DMS153 (cell line): ENCODE data around the gene REX1BD.
"Not testable (repeated sequence)": the region's sequence is repeated elsewhere in the genome, so short reads cannot be mapped to it uniquely, and the experiment has no call there.

ENCODE experiments used
- DNase-seq: peaks from one replicate; lab custom pipeline; 2025; lab: John Stamatoyannopoulos, UW

The REX1BD gene

DNA sequence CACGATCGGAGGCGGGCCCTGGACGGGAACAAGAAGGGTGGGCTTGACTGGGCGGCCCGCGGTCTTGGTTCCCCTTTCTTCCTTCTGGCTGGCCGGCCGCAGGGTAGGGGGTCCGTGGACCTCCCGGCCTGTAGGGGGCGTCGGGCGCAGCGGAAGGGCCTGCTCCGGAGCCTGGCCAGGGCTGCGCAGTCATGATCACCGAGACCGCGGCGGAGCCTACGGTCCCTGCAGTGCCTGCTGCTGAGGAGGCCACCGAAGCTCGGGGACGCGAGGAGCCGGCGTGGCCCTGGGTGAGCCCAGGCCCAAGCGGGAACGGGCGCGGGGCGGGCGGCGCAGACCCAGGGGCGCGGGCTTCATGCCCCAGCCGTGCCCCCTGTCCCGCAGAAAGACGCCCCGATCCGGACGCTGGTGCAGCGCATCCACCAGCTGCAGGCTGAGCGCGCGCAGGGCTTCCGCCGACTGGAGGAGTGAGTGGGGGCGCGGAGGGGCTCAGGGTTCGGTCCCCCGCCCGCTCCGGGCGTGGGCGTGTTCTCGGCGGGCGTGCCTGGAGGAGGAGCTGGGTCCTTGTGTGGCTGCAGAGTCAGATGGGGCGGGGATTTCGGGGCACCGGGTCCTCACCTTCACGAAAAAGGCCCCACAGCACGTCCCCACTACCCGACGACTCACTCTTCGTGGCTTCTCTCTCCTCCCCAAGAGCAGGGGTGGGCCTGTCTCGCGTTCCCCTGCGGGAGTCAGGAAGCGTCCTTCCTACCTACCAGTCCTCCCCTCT lies at the start of gene REX1BD:
Gene REX1BD, plus strand, starts transcription at position 188 of the 769 bp plus-strand sequence. Its CDS starts 4 bp downstream, at position 192.
- peak; percentile 20 for DNase-seq

DNA sequence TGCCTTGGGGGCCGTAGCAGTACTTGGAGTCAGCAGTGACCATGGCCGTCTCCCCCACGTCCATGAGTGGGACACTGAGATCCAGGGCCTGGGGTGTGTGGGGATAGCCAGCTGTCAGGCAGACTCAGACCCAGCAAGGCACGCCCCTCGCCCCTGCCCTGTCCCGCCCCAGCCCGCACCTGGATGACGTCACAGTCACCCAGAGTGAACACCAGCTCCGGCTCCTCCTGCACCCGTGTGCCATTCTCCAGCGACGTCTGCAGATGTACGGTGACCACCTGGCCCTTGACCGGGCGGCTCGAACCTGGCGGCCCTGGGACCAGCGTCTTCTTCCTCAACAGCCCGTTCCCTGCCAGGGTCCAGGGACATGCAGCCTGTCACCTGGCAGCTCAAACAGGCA lies 49.2 kb upstream of the REX1BD start:
- no peak for DNase-seq

DNA sequence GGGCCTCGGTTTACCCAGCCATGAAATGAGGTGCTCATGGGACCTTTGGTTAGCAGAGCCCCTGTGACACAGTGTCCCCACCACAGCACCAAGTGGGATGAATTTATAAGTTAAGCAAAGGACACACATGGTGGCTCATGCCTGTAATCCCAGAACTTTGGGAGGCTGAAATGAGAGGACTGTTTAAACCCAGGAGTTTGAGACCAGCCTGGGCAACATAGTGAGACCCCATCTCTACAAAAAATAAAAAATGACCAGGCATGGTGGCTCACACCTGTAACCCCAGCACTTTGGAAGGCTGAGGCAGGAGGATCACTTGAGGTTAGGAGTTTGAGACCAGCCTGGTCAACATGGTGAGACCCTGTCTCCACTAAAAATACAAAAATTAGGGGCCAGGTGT lies 48.4 kb upstream of the REX1BD start:
- not testable (repeated sequence) for DNase-seq

DNA sequence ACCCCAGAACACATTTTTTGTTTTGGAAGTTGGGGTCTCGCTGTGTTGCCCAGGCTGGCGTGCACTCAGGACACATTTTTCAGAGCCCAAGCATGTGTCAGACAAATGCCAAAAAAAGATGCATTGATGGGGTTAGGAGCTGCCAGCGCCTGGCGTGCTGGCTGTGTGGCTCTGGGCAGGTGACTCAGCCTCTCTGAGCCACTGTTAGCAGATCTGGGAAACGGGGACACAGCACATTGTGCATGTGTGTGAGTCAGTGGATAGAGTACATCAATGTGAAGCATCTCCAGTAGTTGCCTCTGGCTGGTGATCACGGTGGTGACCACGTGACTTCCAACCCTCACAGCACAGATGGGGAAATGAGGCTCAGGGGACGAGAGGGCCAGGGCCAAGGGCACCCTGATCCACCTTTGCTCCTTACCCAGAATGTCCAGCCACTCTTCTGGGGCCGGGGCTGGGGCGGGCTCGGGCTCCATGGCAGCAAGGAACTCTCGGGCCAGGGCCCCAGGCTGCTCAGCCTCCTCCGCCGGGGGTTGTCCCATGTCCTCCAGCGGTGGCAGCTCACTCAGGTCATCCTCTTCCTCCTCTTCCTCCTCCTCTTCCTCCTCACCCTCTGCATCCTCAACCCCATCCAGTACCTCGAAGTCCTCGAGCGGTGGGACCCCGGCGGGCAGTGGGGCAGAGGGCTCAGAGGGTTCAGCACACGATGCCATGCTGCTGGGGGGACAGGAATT lies 47.2 kb upstream of the REX1BD start:
- no peak for DNase-seq

DNA sequence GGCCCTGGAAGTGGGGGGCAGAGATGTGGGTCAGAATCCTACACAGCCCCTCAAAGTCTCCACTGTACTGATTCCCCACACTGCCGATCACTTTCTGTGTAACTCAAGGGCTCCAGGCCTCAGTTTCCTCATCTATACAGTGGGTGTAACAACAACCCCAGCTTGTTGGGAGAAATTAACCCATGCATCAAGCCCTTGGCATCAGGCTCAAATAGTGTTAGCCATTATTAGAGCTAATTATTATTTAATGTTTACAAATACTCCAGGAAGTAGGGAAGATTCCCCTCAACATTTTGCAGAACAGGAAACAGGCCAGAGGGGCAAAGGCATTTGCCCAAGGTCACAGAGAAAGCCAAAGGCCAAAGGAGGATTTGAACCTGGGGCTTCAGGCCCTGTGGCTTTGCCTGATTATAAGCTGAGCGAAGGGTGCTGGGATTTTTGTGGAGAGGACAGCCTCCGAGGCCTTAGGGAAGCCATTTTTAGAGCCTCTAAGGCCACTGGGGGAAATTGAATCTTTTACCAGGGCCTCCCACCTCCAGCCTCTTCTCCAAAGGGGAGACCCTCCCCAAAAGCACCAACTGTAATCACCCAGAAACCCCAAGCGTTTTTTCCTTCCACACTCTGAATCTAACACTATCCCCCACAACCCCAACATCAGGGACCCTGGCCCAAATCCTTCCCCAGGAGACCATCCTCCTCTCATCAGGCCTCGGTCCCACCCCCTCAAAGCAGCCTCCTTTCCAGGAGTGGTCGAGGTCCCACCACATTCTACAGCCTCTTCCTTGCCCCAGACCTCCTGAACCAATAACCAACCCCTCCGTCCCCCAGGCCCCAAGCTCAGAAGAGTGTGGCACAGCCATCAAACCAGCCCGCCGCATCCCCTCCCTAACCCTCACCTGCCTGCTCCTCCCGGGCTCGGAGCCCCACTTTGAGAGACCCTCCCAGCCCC lies 46.3 kb upstream of the REX1BD start:
- no peak for DNase-seq

DNA sequence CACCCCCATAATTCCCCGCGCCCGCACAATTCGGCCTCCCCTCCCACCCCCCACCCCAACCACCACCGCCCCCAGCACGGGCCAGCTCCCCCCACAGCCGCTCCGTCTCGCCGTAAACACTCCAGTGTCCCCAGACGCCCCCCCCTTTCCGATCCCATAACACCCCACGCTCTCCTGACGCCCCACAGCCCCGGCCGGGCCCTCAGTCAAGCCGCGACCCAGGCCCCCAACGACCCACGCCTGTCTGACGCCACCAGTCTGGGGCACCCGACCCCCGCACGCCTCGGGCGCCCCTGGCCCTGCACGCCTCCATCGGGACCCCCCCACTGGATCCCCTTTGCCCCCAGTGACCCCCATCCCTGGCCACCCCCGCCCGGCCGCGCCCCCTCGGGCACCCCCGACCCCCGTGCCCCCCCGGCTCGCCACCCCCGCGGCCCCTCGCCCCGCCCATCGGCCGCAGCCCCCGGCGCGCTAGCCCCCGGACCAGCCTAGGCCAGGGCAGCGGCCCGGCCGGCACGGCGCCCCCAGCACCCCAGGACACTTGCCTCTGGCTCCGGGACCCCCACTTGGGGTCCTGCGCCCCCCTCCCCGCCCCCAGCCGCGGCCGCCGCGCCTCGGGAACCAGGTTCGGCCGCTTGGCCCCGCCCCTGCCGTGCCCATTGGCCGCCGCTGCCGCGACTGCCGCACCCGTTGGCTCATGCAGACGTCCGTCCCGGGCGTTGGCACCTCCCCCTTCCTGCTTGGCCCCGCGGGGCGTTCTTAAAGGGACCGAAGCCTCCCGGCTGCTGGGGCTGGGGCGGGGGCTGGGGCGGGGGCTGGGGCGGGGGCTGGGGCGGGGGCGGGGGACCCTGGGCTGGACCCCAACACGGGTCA lies 45.4 kb upstream of the REX1BD start, which contains the start of gene FKBP8:
Gene FKBP8, minus strand, starts transcription at position 633 of the 873 bp plus-strand sequence. CDS start 1,603 bp downstream, outside the sequence.
- peak; percentile 62 for DNase-seq

DNA sequence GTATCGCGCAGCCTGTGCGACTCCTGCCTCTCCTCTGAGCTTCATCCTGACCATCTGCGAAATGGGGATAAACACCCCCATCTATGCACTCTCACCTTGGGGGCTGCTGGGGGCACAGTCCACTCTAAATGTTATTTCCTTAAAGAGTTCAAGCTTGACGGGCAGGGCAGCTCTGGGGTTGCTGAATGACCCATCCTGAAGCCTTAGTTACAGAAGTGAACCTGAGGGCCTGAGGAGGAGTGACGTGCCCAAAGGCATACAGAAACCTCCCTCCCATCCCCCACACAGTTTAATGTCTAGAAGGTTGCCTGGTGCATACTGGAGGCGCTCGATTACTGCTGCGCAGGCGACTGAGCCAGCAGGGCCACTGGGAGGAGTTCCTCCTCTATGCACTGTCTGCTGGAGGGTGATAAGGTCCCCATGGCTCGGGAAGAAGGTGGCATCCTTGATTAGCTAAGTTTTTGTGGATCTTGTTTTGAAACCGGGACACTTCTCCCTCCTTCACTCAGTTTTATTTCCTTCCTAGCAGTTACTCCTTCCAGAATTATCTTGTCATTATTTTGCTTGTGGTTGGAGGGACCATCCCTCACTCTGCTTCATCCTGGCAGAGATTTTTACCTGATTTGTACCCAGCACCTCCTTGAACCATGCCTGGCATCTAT lies 44.7 kb upstream of the REX1BD start:
- peak; percentile 15 for DNase-seq

DNA sequence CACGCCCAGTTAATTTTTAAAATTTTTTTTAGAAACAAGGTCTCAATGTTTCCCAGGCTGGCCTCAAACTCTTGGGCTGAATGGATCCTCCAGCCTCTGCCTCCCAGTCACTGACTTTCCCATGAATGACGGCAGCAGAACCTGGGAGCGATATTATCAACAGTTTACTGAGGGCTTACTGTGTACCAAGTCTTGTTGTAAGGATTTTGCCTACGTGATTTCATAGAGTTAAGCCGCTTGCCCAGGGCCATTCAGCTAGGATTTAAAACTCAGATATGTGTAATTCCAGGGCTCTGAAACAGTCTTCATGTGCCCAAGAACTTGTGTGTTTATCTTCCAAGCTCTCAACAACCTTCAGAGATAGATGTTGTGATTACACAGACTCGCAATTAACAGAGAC lies 37.0 kb upstream of the REX1BD start:
- no peak for DNase-seq

DNA sequence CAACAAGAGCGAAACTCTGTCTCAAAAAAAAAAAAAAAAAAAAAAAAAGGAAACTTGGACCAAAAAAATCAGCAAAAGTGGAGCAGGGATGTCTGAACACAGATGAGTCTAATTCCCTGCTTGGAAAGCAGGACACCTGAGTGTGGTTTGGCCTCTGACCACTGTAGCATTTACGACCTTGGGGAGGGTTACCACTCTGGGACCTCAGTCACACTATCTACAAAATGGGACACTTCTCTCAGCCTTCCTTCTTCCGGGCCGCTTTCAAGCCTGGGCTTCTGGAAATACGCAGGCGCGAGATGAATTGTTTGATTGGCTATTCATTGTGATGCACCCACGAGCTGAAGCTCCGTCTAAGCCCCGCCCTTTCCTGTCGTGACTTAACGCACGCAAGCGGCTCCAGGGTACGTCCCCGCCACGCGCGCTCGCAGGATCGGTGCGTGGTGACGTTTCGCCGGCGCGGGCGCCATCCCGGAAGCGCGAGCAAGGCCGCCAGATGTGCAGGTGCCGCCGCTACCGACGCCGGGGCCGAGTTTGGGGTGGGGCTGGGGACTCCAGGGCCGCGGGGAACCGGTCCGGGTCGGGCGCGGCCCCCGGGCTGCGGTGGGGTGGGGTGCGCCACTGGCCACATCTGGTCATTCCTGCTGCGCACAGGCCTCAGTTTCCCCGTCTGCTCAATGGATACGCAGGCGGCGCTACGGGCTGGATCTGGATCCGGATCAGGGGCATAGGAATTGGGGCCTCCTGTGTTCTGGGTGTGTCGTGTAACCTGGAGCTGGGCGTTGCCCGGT lies 31.0 kb upstream of the REX1BD start, which contains the start of gene KXD1:
Gene KXD1, plus strand, starts transcription at position 460 of the 791 bp plus-strand sequence. CDS start 4,187 bp downstream, outside the sequence.
- DNase-seq = peak; percentile 98

DNA sequence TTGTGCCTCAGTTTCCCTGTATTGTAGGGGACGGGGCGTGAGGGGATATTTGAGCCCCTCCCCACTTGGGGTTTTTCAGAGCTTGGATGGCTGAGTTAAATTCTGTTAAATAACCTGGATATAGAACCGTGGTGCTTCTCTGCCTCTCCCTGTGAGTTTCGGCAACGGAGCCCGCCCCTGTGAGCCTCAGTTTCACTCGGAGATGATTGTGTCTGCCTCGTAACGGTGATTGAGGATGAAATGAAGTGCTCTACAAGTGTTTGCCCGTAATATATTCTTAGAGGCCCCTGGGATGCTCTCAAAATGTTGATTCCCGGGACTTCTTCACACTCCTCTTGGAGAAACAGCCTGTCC lies 30.4 kb upstream of the REX1BD start:
- DNase-seq = no peak

DNA sequence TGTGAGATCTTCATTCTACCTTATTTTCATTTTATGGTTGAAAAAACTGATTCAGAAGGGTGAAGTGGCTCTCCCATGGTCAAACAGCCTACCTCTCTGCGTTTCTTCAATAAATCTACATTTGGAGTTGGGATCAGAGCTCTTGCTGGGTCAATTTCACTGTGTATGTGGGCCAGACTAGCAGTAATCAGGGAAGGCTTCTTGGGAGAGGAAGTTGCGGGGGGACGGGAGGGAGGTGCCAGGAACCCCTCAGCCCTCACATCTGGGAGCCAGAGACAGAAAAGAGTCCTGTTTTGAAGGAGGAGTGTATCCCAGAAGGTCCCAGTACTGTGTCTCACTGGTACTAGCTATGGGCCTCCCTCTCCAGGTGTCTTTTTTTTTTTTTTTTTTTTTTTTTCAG lies 30.0 kb upstream of the REX1BD start:
- DNase-seq = no peak

DNA sequence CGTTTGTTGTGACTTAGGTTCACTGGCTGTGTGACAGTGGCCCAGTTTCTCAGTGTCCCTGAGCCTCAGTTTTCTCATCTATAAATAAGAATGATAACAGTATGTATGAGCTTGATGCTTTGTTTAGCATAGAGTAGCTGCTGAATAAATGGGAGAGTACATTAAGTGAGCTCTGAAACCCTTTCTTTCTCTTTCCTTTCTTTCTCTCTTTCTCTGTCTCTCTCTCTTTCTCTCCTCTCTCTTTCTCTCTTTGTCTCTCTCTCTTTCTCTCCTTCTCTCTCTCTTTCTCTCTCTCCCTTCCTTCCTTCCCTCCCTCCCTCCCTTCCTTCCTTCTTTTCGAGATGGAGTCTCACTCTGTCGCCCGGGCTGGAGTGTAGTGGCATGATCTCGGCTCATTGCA lies 28.9 kb upstream of the REX1BD start:
- no peak for DNase-seq

DNA sequence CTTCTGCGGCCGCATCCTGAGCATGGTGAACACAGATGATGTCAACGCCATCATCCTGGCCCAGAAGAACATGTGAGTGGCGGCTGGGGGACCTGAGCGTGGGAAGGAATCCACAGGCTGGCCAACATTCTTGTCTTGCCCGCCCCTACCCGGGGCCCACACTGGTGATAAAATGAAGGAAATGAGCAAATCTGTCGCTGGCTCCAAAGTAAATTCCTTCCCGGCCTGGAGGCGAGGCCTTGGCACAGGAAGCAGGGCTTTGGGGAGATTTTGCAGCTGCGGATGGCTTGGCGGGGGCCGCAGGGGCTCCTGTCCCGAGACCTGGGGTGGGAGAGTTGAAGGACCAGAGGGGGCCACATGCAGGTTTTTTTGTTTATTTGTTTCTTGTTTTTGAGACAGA lies 26.5 kb upstream of the REX1BD start:
- no peak for DNase-seq

DNA sequence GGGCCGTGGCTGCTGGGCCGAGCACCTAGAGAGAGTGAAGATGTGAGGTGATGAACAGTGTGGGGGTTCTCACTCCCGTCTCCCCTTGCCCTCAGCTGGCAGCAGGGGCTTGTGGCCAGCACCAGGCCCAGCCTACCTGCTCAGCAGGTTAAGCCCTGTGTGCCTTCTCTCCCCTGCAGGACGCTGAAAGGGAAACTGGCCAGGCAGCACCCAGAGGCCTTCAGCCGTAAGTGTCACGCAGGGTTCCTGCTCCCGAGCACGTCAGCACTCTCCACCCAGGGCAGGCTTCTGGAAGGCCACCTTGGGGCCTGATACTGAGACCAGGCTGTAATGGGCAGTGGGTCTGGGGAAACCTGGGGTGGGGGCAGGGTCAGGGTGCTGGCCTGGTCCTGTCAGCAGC lies 21.6 kb upstream of the REX1BD start:
- no peak for DNase-seq

DNA sequence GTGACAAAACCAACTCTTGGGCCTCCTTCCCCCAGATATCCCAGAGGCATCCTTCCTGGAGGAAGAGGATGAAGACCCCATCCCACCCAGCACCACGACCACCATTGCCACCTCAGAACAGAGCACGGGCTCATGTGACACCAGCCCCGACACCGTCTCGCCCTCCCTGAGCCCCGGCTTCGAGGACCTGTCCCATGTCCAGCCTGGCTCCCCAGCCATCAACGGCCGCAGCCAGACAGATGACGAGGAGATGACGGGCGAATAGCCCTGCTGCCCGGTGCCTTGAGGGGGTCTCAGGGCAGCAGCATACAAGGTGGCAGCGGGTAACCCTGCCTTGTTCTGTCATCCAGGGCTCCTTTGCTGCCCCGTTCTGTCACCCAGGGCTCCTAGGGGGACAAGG lies 20.2 kb upstream of the REX1BD start:
- DNase-seq = no peak

DNA sequence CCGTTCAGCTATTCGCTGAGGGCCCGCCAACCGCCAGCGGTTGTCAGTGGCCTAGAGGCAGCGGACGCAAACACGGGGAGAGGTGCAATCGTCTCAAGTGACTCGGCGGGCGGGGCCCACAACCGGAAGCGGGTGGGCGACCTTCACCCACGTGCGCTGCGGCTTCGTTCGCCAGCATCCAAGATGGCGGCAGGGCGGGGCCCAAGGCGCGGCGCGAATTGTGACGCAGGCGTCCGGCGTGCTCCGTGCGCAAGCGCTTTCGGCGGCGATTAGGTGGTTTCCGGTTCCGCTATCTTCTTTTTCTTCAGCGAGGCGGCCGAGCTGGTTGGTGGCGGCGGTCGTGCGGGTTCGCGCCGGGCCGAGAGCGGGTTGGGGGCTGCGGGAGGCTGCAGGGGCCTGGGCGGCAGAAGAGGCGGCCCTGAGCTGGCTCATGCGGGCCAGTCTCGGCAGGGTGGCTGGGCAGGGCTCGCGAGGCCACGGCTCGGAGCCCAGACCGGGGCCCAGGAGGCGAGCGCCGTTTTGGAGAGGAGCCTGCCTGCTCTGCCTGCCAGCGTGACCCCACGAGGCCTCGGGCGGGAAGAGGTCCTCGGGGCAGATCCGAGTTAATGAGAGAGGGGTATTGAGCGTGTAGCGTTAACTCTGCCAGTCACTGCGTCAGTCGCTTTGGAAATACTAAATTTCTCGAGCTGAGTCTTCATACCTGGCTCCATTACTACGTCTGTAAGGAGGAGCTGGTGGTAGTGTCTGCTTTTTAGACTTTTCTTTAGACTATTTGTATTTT lies 16.8 kb upstream of the REX1BD start, which contains the start of gene UBA52:
Gene UBA52, plus strand, starts transcription at position 294 of the 781 bp plus-strand sequence. CDS start 1,444 bp downstream, outside the sequence.
- peak; percentile 94 for DNase-seq

DNA sequence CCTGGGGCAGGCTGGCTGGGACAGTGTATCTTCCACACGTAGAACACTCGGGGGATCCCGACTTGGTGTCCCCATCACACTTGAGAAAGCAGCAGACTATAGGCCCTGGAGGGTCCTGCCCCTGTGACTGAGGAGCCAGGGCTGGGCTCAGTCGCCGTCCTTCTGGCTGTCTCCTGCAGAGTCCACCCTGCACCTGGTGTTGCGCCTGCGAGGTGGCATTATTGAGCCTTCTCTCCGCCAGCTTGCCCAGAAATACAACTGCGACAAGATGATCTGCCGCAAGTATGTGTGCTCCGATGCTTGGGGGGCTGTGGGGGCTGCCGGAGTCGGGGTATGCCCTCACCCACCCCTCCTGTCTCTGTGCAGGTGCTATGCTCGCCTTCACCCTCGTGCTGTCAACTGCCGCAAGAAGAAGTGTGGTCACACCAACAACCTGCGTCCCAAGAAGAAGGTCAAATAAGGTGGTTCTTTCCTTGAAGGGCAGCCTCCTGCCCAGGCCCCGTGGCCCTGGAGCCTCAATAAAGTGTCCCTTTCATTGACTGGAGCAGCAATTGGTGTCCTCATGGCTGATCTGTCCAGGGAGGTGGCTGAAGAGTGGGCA lies 13.8 kb upstream of the REX1BD start:
- no peak for DNase-seq

DNA sequence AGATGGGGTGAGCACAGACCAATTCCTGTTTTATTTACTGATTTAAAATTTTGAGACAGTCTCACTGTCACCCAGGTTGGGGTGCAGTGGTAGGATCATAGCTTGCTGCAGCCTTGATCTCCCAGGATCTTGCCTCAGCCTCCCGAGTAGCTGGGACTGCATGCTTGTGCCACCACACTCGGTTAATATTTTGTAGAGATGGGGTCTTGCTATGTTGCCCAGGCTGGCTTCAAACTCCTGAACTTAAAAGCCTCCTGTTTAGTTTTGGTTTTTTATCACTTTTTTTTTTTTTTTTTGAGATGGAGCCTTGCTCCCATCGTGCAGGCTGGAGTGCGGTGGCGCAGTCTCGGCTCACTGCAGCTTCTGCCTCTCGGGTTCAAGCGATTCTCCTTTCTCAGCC lies 12.2 kb upstream of the REX1BD start:
- DNase-seq = no peak
